ENCODE measurements around the gene CLASP1.

- TF ChIP-seq REST (IDR thresholded peaks at IDR 0.05) (no peak), FOXA1 (IDR thresholded peaks at IDR 0.05) (no peak), CTCF (IDR thresholded peaks at IDR 0.05; ENCODE audit: low read depth, low read length, missing input control) (no peak), RAD21 (IDR thresholded peaks at IDR 0.05) (no peak), ATF3 (IDR thresholded peaks at IDR 0.05) (no peak), HNF4G (IDR thresholded peaks at IDR 0.05) (no peak), MAX (IDR thresholded peaks at IDR 0.05) (no peak), RXRA (IDR thresholded peaks at IDR 0.05) (no peak), FOXA2 (IDR thresholded peaks at IDR 0.05) (no peak), SP1 (IDR thresholded peaks at IDR 0.05) (no peak), JUND (IDR thresholded peaks at IDR 0.05) (no peak), TAF1 (conservative IDR thresholded peaks at IDR 0.05) (no peak), YY1 (IDR thresholded peaks at IDR 0.05) (no peak), EGR1 (IDR thresholded peaks at IDR 0.05; ENCODE audit: low read depth in 2 of 2) (no peak)
These were observed 166.2 kb downstream of the CLASP1 start for GRCh38 chr2:121483021-121483420.
